ENCODE measurements around the gene GZMA.

GZMA gene

GRCh38 chr5:55149308-55149795, 46.9 kb downstream of the GZMA start:
- no peak for DNase-seq (ENCODE audit: low read depth)
- H3K4me3 ChIP-seq (ENCODE audit: low read depth, low read length) = no peak overlapping the region
- TF ChIP-seq, protein P1, sequence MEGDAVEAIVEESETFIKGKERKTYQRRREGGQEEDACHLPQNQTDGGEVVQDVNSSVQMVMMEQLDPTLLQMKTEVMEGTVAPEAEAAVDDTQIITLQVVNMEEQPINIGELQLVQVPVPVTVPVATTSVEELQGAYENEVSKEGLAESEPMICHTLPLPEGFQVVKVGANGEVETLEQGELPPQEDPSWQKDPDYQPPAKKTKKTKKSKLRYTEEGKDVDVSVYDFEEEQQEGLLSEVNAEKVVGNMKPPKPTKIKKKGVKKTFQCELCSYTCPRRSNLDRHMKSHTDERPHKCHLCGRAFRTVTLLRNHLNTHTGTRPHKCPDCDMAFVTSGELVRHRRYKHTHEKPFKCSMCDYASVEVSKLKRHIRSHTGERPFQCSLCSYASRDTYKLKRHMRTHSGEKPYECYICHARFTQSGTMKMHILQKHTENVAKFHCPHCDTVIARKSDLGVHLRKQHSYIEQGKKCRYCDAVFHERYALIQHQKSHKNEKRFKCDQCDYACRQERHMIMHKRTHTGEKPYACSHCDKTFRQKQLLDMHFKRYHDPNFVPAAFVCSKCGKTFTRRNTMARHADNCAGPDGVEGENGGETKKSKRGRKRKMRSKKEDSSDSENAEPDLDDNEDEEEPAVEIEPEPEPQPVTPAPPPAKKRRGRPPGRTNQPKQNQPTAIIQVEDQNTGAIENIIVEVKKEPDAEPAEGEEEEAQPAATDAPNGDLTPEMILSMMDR (IDR thresholded peaks at IDR 0.05; ENCODE audit: low read depth, low read length, missing control alignments) = no peak
- in situ Hi-C loops (cut with HindIII; ENCODE audit: low sequenced_read_pairs) = loop anchor here (25.0 kb wide), 1 partner anchor 212 kb away; no protein-coding TSS in a partner anchor

- TF ChIP-seq, protein P1 (IDR thresholded peaks at IDR 0.05; ENCODE audit: low read depth, low read length, missing control alignments) = no peak
- in situ Hi-C loops (cut with HindIII; ENCODE audit: low sequenced_read_pairs) = no loop called here
- DNase-seq (ENCODE audit: low read depth) = peak; percentile 69
- H3K4me3 ChIP-seq (ENCODE audit: low read depth, low read length) = no peak overlapping the region
Measured at GRCh38 chr5:55151923-55152842, 49.7 kb downstream of the GZMA start.

- in situ Hi-C loops (cut with HindIII; ENCODE audit: low sequenced_read_pairs) = no loop called here
- DNase-seq (ENCODE audit: low read depth) = no peak
Measured at GRCh38 chr5:55154873-55155272, 52.4 kb downstream of the GZMA start.

More at GRCh38 chr5:55154873-55155272, 52.4 kb downstream of the GZMA start:
- TF ChIP-seq, protein P1 (IDR thresholded peaks at IDR 0.05; ENCODE audit: low read depth, low read length, missing control alignments) = no peak
- no peak overlapping the region for H3K4me3 ChIP-seq (ENCODE audit: low read depth, low read length)
